Measurements from ENCODE around the gene TMEM266. TPM values are rescaled to one million over a fixed set of nuclear protein-coding genes. Genes with fewer than 3 reads are reported as not detected.

The TMEM266 gene
- total and polyA plus RNA-seq, 2 experiments from 2014 or later: 0.42 to 5.0 TPM

GRCh38 chr15:76127880-76128279 lies 68.1 kb downstream of the TMEM266 start (continued):
- no peak for TF ChIP-seq REST (IDR thresholded peaks at IDR 0.05; ENCODE audit: unreplicated experiment)

GRCh38 chr15:76134537-76134936 lies 74.8 kb downstream of the TMEM266 start:
- no peaks in the 10 kb centered on the region for H4K20me1 ChIP-seq (replicated peaks; ENCODE audit: insufficient read depth)
- no peaks in the 10 kb centered on the region for H3K9me3 Mint-ChIP-seq
- H3K27ac Mint-ChIP-seq: no peak overlapping the region
- no peak overlapping the region for H2AFZ ChIP-seq
- H3K4me1 ChIP-seq (ENCODE audit: insufficient read depth): peaks cover 8% of the 10 kb centered on the region; the same call in 1 of the 2 replicates
- H3K36me3 Mint-ChIP-seq (ENCODE audit: low read depth): no peaks in the 10 kb centered on the region
- H3K27me3 ChIP-seq (ENCODE audit: insufficient read depth): no peaks in the 10 kb centered on the region
- peaks cover 9% of the 10 kb centered on the region; the same call in 2 of the 3 replicates for H3K4me1 Mint-ChIP-seq
- H3K4me2 ChIP-seq: no peak overlapping the region
- no peak for DNase-seq (ENCODE audit: low spot score)
- no peaks in the 10 kb centered on the region for H3K27me3 Mint-ChIP-seq (ENCODE audit: insufficient read depth, low read depth, poor library complexity)
- no peaks in the 10 kb centered on the region for H3K9me2 ChIP-seq (ENCODE audit: insufficient read depth)
- no peak overlapping the region for H3K27ac ChIP-seq (ENCODE audit: low read depth)
- no peak for ATAC-seq
- H3K4me3 Mint-ChIP-seq: no peak overlapping the region
- H3K36me3 ChIP-seq (ENCODE audit: insufficient read depth): no peaks in the 10 kb centered on the region
- no peaks in the 10 kb centered on the region for H3F3A ChIP-seq (replicated peaks; ENCODE audit: low read depth)
- H3K79me2 ChIP-seq (replicated peaks; ENCODE audit: insufficient read depth): no peaks in the 10 kb centered on the region
- no peak overlapping the region for H3K4me3 ChIP-seq
- TF ChIP-seq CREB1 (CRISPR knock-in tag; IDR thresholded peaks at IDR 0.05; ENCODE audit: low read depth) (no peak), ZNF462 (CRISPR knock-in tag; IDR thresholded peaks at IDR 0.05) (no peak), EZH2 (IDR thresholded peaks at IDR 0.05; ENCODE audit: low read depth, unreplicated experiment) (no peak), POLR2AphosphoS5 (IDR thresholded peaks at IDR 0.05; ENCODE audit: low read depth) (no peak), CTCF (conservative IDR thresholded peaks at IDR 0.05; ENCODE audit: low read depth in 2 of 2) (no peak), EZH2phosphoT487 (IDR thresholded peaks at IDR 0.05; ENCODE audit: unreplicated experiment) (no peak), ZNF331 (CRISPR knock-in tag; IDR thresholded peaks at IDR 0.05; ENCODE audit: low read depth) (no peak), ZNF114 (CRISPR knock-in tag; IDR thresholded peaks at IDR 0.05) (no peak), STAT1 (IDR thresholded peaks at IDR 0.05; ENCODE audit: unreplicated experiment) (no peak)
- TF ChIP-seq, protein P1, sequence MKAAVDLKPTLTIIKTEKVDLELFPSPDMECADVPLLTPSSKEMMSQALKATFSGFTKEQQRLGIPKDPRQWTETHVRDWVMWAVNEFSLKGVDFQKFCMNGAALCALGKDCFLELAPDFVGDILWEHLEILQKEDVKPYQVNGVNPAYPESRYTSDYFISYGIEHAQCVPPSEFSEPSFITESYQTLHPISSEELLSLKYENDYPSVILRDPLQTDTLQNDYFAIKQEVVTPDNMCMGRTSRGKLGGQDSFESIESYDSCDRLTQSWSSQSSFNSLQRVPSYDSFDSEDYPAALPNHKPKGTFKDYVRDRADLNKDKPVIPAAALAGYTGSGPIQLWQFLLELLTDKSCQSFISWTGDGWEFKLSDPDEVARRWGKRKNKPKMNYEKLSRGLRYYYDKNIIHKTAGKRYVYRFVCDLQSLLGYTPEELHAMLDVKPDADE (IDR thresholded peaks at IDR 0.05): no peak

Data from GM23338 (cell line).